Forelimb muscle (tissue), 1 donor: ENCODE measurements around the gene GRAMD1A. TPM values are rescaled to one million over a fixed set of nuclear protein-coding genes. Genes with fewer than 3 reads are reported as not detected.
"Not testable (repeated sequence)": the region's sequence is repeated elsewhere in the genome, so short reads cannot be mapped to it uniquely, and the experiment has no call there.

ENCODE experiments used
- DNase-seq: peaks from one replicate; pipeline ENCODE4 v3.0.0-alpha.2; 2013; ENCODE audit warnings: low read depth
- polyA plus RNA-seq: library from polyadenylated mRNA; unstranded; fragments of 120-200 nt; gene quantifications from one replicate; pipeline ENCODE4 v1.2.1, GENCODE V29; 2013; ENCODE audit not compliant: insufficient read length

GRAMD1A gene
- polyA plus RNA-seq, 1 donor: 41.0 TPM

DNA sequence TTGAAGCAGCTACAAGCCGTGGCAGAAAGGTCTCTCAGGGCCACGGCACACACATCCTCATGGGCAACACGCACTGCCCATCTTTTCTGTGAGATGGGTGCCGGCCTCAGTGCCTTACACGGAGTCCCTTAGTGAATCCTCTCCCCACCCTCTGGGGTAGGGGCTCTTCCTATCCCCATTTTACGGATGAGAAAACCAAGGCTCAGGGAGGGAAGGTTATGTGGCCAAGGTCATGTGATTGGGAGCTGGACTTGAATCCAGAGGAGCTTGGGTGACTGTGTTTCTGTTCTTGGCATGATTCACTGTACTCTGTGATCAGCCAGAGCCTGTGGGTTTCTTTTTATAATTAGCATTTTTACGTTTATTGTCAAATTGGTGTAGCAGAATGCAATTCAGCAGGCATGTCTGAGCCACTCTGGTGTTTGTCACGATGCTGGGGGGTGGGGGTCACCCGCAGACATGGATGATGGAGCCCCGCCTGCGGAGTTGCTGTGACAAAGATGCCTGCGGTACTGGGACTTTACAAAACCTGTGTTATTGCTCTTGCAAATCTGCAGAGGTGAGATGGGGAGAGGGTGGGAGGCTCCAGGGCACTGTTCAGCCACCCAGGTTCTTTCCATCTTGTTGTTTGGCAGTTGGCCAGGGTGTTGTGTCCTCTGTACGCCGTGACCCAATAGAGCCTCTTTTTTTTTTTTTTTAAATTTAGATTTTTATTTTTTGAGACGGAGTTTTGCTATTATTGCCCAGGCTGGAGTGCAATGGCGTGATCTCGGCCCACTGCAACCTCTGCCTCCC lies 34.7 kb downstream of the GRAMD1A start:
- DNase-seq: no peak

DNA sequence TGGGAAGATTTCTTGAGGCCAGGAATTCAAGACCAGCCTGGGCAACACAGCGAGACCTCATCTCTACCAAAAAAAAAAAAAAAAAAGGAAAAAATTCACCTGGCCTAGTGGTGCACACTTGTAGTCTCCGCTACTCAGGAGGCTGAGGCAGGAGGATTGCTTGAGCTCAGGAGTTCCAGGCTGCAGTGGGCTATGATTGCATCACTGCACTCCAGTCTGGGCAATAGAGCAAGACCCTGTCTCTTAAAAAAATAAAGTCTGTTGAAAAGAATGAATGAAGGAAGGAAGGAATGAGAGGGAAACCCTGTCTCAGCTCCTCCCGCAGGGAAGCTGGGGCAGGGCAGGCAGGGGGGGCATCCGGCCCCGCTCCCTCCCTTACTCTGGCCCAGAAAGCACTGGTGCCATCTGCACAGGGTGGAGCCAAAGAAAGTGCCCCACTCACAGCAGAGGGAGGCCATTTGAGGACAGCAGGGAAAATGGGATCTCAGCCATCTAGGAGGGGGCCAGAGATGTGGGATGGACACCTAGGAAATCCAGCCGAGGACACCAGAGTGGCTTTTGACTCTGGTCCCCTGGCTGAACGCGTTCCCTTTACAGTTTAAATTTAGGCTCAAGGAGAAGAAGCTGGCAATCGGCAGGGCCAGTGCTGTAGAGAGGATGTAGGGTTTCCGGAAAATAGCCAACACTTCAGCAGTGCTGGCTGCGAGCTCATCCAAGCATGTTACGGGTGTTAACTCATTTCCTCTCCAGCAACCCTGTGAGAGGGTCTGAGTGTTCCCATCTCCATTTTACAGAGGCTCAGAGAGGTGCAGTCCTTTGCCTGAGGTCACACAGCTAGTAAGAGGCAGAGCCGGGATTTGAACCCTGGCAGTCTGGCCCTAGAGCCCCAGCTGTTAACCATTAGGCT lies 37.8 kb downstream of the GRAMD1A start:
- DNase-seq: no peak

DNA sequence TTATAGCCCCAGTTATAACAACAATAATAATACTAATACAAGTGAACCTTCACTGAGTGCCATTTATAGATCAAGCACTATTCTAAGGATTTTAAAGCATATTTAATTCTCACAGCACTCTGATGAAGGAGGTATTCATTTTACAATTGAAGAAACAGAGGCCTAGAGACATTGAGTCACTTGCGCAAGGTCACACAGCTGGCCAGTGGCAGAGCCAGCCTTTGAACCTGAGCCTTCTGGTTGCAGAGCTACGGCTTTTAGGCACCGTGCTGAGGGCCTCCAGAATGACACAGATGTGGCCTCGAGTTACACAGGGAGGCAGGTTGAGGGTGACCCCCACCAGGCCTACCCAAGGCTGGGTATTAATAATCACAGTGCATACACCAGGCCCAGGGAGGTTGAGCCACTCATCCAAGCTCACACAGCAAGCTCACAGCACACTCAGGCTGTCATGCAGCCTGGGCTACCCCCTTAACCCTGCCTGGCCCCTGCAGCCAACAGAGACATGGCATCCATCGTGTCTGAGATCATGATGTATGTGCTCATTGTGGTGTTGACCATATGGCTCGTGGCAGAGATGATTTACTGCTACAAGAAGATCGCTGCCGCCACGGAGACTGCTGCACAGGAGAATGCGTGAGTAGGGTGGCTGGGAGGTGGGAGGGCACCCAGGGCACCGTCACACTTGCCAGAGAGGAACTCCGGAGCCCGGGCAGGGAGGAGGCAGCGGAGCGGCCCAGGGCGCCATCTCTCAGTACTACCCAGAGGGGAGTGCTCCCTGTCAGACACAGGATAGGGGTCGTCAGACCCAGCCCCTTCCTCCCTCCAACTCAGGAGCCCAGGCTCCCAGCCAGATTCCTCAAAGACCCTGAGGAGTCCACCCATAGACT lies 38.7 kb downstream of the GRAMD1A start:
- no peak for DNase-seq

DNA sequence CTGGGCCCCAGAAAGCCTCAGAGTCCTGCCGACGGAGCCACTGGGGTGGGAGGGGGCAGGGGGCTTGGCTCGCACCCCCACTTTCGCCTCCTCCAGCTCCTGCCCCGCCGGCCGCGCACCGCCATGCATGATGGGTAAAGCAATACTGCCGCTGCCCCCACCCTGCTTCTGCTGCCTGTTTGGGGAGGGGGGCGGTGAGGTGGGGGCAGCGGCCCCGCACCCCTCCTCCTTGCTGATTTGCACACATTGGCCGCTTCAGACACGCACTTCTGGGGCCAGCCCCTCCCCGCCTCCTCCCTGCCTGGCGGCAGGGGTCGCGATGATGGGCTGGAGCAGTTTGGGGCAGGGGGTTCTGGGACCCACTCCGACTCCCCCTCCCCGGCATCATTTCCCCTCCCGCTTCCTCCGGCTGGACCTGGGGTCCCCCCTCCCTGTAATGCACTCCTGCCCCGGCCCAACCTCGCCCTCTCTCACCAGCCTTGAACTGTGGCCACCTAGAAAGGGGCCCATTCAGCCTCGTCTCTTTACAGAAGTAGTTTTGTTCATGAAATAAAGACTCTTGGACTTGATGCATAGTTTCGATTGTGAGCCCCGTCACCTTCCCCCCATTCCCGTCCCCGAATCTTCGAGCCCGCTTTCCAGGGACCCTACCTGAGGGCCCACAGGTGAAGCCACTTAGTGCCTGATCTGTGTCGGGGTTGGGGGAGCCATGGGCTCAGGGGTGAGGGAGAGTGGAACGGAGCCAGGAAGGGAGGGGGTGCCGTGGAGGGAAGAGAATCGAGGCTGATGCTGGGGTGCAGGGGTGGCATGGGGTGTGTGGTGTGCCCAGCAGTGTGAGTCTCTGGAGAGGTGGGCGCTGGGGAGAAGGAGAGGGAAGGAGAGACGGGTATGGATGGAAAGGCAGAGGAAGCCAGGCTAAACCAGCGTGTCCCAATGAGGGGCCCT lies 40.0 kb downstream of the GRAMD1A start:
- no peak for DNase-seq

DNA sequence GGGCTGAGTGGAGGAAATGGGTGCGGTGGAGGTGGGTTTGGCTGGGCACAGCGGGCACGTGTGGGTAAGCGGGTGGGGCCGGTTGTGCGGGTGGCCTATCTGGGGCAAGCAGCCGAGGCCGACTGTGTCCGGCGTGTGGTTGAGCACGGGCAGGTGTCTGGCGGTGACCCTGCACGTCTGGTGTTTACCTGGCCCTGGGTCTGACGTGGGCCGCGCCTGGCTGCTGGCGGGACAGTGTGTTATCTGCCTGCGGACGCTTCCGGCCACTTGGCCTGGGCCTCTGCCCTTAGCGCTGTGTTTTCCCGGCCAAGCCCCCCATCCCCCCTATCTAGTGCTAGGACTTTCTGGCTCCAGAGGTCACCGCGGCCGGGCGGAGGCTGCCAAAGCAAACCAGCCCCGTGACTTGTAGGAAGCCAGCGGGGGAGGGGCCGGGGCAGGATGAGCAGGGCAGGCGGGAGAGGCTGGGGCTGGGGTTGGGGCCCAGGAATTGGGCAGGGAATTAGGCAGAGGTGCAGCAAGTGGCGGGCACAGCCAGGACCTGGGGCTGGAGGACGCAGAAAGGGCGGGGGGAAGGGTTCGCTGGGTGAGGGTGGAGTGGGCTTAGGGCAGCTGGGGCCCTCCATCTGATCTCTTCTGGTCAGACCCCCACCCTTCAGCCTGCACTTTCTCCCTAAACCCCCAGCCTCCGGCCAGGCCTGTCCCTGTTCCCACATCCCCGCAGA lies 40.9 kb downstream of the GRAMD1A start:
- DNase-seq: no peak

DNA sequence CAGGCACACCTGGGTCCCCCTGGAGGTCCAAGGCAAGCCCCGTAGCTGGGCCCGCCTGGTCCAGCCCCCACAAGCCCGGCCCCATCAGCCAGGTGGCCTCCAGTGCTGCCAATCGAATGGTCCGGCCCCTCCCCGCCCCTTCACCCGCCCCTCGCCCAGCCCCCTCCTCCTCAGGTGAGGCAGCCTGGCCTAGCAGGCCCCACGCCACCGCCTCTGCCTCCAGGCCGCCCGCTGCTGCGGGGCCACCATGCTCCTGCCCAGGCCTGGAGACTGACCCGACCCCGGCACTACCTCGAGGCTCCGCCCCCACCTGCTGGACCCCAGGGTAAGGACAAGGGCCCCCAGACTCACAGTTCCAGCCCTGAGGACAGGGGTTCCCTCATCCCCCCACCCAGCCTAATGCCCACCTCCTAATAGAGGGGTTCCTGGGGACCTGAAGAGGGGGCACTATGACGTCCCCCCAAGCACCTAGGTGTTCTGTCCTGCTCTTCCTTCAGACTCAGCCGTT lies 41.5 kb downstream of the GRAMD1A start, which contains the start of gene HPN:
TSS of gene HPN (plus strand) at position 174 of the 508 bp plus-strand sequence. CDS start 786 bp downstream, outside the sequence.
- no peak for DNase-seq

DNA sequence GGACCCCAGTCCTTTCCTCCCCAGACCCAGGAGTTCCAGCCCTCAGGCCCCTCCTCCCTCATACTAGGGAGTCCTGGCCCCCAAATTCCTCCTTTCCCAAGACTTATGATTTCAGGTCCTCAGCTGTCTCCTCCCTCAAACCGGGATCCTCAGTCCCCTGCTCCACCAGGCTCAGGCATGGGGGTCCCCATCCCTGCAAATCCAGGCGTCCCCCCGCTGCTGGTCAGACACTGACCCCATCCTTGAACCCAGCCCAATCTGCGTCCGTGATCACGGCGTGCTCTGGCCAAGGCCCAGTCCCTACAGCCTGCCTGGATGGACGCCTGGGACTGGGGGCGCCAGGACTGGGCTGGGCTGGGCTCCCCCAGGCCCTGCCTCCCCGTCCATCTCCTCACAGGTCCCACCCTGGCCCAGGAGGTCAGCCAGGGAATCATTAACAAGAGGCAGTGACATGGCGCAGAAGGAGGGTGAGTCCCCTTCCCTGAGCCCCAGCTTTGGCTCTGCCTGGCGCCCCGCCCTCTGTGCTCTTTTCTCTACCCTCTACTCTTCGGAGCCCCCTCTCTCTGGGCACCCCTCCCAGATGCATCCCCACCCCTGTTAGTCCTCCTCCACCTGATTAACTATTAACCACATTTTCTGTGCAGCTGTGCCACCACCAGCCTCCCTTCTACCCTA lies 42.1 kb downstream of the GRAMD1A start:
- no peak for DNase-seq

DNA sequence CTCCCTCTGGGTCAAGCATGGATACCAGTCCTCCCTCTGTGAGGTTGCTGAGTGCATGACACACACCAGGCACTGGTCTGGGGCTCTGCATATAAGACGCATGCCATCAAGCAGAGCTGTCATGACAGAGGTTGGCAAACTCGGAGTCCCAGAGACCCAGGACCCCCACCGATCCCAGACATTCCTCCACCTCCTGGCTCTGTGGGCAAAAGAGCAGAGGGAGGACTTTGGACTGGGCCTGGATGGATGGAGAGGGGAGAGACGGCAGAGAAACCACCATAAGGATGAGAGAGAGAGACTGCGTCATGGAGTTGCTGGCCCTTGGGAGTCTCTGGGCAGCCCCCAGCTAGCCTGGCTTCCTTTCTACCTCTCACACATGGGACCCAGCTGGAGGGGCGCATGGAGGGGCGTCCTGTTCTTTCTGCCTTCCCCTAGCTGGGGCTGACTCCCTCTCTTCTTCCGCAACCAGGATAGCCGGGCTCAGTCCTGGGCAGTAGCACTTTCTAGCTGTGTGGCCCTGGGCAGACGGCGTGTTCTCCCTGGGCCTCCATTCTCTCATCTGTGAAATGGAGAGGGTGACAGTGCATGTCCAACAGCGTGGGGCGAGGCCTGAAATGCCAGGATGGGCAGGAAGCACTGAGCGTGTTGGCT lies 43.0 kb downstream of the GRAMD1A start:
- DNase-seq: no peak

DNA sequence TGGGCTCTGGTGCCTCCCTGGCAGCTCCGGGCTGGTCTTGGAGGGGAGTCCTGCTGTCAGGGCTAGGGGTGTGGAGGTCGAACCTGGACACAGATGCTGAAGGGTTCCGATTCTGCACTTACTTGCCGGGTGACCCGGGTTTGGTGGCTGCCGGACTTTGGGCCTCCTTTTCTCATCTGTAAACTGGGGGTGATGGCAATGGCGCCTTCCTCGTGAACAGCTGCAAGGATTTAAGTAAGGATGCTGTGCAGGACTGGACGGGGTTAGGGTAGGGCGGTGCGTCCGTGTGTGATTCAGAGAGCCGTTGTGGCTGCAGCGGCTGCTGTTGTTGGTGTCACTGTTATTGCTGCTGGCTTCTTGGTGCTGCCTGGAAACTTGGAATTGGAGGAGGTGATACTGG lies 43.8 kb downstream of the GRAMD1A start:
- DNase-seq: no peak

DNA sequence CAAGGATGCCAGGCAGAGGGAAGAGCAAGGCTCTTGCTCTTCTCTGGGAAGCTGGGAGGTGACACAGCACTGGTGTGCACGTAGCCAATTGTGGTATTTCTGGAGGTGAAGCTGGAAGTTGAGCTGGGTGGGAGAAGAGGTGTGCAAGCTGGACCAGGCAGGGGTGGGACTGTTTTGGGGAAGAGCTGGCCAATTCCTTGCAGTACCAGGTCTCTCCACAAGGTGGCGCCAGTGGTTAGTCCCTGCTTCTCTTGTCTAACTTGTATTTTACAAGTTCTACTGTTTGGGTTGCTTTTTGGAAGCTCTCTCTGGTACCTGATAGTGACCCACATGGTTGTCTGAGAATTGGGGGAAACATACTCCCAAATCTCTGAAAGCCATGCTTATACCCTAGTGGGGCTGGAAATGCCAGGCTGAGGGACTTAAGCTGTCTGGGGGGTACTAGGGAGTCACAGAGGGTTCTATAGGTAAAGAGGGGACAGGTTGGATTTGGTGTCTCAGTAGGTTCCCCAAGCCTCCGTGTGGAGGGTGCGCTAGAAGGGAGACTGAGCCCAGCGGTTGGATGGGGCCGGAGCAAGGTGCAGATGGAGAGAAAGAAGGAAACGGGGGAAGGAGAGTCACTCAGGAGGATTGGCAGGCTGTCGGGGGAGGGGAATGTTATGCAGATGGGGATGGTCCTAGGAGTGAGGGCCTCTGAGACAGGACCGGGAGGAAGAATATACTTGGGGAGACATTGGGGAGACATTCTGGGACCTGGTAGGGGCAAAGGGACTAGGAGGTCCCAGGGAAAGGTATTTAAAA lies 44.4 kb downstream of the GRAMD1A start:
- DNase-seq: no peak

DNA sequence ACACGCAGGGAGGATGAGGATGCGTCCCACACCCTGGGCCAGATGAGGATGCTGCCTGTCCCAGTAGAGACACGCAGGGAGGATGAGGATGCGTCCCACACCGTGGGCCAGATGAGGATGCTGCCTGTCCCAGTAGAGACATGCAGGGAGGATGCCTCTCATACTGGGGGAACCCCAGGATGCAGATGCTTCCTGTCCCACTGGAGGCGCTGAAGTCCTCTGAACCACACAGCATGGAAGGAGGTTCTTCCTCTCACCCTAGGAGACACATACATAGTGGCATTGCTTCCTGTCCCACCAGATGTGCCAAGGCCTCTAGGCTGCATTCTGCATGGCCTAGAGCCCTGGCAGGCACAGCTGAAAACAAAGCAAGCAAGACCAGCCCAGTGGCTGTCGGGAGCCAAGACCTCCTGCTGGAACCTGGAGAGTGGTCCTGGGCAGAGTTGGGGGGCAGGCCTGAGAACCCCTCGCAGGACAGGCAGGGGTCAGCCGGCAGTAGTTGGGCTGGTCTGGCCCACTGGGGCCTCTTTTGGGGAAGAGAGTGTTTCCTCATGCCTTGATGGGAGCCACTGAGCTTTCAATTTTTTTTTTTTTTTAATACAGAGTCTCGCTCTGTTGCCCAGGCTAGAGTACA lies 45.7 kb downstream of the GRAMD1A start:
- no peak for DNase-seq

DNA sequence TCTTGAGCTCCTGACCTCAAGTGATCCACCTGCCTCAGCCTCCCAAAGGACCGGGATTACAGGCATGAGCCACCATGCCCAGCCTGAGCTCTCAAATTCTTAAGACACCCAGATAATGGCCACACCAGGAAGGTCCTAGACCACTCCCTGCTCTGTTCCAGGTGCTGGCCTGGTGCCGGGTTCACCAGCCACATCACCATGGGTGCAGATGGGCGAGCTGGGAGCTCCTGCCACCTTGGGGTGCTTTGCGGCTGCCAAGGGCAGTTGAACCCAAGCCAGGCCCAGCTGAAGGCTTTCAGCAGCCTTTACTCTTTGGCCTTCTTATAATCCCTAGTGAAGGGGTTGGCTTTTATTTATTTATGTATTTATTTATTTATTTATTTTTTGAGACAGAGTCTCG lies 46.3 kb downstream of the GRAMD1A start:
- no peak for DNase-seq

DNA sequence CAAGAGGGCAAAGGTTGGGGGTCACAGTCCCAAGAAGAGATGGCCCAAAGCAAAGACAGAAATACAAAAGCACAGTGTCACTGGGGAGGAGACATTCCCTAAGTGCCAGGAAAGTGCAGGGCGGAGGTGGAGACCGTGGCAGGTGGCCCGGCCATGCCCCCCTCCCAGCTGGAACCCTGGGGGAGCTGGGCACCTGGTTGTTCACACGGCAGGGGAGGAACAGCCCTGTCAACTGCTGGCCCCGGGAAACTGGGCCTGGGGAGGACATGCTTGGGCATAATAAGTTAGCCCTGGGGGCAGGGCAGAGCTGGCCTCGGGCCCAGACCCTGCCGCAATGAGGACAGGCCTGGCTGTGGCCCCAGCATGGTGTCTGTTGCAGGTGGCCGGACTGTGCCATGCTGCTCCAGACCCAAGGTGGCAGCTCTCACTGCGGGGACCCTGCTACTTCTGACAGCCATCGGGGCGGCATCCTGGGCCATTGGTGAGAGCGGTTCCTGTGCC lies 48.8 kb downstream of the GRAMD1A start:
- DNase-seq: no peak

DNA sequence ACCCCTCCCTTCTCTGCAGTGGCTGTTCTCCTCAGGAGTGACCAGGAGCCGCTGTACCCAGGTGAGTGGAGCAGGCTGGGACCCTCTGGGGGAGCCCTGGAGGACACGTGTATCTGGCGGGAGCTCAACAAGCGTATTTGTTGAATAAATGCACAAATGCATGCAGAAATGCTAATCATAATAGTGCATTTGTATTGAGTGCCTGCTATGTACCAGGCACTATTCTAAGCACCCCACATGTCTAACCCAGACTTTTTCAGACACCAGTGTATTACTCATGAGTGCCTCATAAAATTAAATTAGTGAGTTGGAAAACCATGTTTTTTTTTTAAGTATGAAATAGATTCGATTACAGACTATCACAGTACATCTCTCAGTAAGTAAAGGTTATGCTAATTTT lies 49.3 kb downstream of the GRAMD1A start:
- DNase-seq: no peak

DNA sequence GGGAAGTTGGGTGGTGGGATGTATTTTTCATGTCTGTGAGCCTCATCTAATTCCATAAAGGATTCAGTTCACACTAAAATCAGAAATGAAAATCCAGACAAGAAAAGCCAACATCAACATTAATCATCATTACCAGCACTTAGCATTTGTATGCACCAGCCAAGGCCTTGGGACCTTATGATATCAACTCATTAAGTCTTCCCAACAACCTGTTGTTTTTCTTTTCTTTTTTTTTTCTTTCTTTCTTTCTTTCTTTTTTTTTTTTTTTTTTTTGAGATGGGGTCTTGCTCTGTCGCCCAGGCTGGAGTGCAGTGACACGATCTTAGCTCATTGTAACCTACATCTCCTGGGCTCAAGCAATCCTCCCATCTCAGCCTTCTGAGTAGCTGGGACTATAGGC lies 50.5 kb downstream of the GRAMD1A start:
- DNase-seq: not testable (repeated sequence)

DNA sequence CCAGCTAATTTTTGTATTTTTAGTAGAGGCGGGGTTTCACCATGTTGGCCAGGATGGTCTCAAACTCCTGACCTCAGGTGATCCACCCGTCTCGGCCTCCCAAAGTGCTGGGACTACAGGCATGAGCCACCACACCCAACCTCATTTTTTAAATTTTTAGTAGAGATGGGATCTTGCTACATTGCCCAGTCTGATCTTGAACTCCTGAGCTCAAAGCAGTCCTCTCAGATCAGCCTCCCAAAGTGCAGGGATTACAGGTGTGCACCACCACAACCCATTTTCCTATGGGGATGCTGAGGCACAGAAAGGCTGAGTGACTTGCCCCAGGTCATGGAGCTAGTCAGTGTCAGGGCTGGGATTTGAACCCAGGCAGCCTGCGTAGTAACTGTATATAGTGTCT lies 51.1 kb downstream of the GRAMD1A start:
- not testable (repeated sequence) for DNase-seq

DNA sequence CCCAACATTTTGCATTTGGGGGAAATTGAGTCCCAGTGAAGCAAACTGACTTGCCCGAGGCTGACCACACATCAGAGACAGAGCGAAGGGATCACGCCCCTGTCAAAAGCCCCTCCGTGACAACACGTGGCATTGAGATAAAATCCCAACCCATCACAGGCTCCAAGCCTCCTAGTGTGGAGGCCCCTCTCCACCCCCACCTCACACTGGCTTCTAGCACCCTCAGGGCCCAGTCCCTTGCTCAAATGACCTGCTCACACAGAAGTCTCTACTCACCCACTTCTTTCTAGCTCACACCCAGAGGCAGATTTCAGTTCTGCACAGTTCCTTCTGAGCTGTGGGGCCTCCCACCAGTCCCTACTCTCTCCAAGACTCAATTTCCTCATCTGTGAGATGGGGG lies 51.7 kb downstream of the GRAMD1A start:
- no peak for DNase-seq
